NOMO-1 (cell line): ENCODE measurements around the gene POLR3A.

Experiments
- DNase-seq, 2 experiments: peaks; one replicate each; lab custom pipeline; 2025; ENCODE audit not compliant: unreplicated experiment in 2 of 2; lab: John Stamatoyannopoulos, UW

POLR3A gene

GRCh38 chr10:77922055-77922454 is 107.3 kb downstream of the POLR3A start:
- DNase-seq: no peak

GRCh38 chr10:77921395-77921794 is 107.9 kb downstream of the POLR3A start:
- DNase-seq: no peak

- DNase-seq: no peak
Observed at GRCh38 chr10:77920495-77920894, 108.8 kb downstream of the POLR3A start.

- DNase-seq: no peak
Observed at GRCh38 chr10:77919713-77920108, 109.6 kb downstream of the POLR3A start.
